Activated B cell treated with CpG ODN at 0.5 μM for 24 hours (primary cell): ENCODE data around the gene PALLD. TPM values are rescaled to one million over a fixed set of nuclear protein-coding genes. Genes with fewer than 3 reads are reported as not detected.

Source experiments
- ATAC-seq: fragments of 200-7000 bp; cut with Tn5 transposase; one replicate; pipeline ENCODE4 v1.10.0; 2021; ENCODE audit warnings: low read depth, mild to moderate bottlenecking, moderate library complexity
- CTCF ChIA-PET: fragments of 350-600 bp; sonication (Branson Sonifier 250); formaldehyde crosslinking; loops from one replicate; lab custom pipeline; 2021; ENCODE audit warnings: antibody characterized with exemption; lab: Charles Lee
- POLR2A ChIA-PET: fragments of 350-600 bp; sonication (Branson Sonifier 250); formaldehyde crosslinking; loops from one replicate; lab custom pipeline; 2021; ENCODE audit warnings: antibody characterized with exemption; lab: Charles Lee
- DNase-seq: peaks from one replicate; pipeline ENCODE4 v3.0.0; 2022
- H3K27ac Mint-ChIP-seq: one replicate; pipeline ENCODE4 v1.8.0; 2020; ENCODE audit warnings: mixed read lengths
- H3K27me3 Mint-ChIP-seq: one replicate; pipeline ENCODE4 v1.8.0; 2021; ENCODE audit warnings: mixed read lengths
- H3K36me3 Mint-ChIP-seq: one replicate; pipeline ENCODE4 v1.8.0; 2021; ENCODE audit warnings: low read depth, mixed read lengths
- H3K4me1 Mint-ChIP-seq: one replicate; pipeline ENCODE4 v1.8.0; 2021; ENCODE audit warnings: mixed read lengths
- H3K4me3 Mint-ChIP-seq: one replicate; pipeline ENCODE4 v1.8.0; 2020; ENCODE audit warnings: mild to moderate bottlenecking, mixed read lengths
- H3K9me3 Mint-ChIP-seq: one replicate; pipeline ENCODE4 v1.8.0; 2020; ENCODE audit warnings: mixed read lengths
- CTCF ChIP-seq: fragments of 200-600 bp; IDR thresholded peaks from one replicate; pipeline ENCODE4 v1.8.0; 2022; ENCODE audit warnings: antibody characterized with exemption, mild to moderate bottlenecking
- intact Hi-C: fragments of 100-400 bp; cut with micrococcal nuclease; formaldehyde crosslinking; loops from one replicate; pipeline ENCODE4 v1.15.1; 2024
- total RNA-seq: library from RNA; stranded (reverse); gene quantifications from 2 replicates; pipeline ENCODE4 v1.2.3, GENCODE V29; 2022

PALLD gene
- total RNA-seq, 1 donor from 2014 or later, result 0.44 TPM

GRCh38 chr4:168771251-168771650 lies 274.4 kb downstream of the PALLD start:
- DNase-seq (no peak), ATAC-seq (no peak)
- no peak overlapping the region for H3K27ac Mint-ChIP-seq
- intact Hi-C loops, result no loop called here
- H3K36me3 Mint-ChIP-seq, result no peaks in the 10 kb centered on the region
- H3K4me1 Mint-ChIP-seq, result no peaks in the 10 kb centered on the region
- H3K4me3 Mint-ChIP-seq, result no peak overlapping the region
- CTCF ChIA-PET, result no interaction called here
- POLR2A ChIA-PET, result no interaction called here
- H3K27me3 Mint-ChIP-seq, result peaks cover 4% of the 10 kb centered on the region
- no peak for TF ChIP-seq CTCF
- peaks cover 4% of the 10 kb centered on the region for H3K9me3 Mint-ChIP-seq

GRCh38 chr4:168773388-168774195 lies 276.7 kb downstream of the PALLD start:
- intact Hi-C loops, result no loop called here
- Mint-ChIP-seq H3K4me3 (no peak overlapping the region), H3K27me3 (peaks cover 4% of the 10 kb centered on the region), H3K4me1 (no peaks in the 10 kb centered on the region), H3K9me3 (peaks cover 4% of the 10 kb centered on the region), H3K27ac (no peak overlapping the region), H3K36me3 (no peaks in the 10 kb centered on the region)
- POLR2A ChIA-PET, result no interaction called here
- TF ChIP-seq CTCF, result no peak
- CTCF ChIA-PET, result interaction anchor here (0.6 kb wide), 1 partner anchor 779 kb away, joined by 3 read pairs; no protein-coding TSS in a partner anchor
- ATAC-seq (no peak), DNase-seq (no peak)

- intact Hi-C loops, result no loop called here
- H3K27ac Mint-ChIP-seq, result no peak overlapping the region
- ATAC-seq, result no peak
- POLR2A ChIA-PET, result no interaction called here
- no peak for DNase-seq
- no peak overlapping the region for H3K4me3 Mint-ChIP-seq
- no peaks in the 10 kb centered on the region for H3K36me3 Mint-ChIP-seq
- CTCF ChIA-PET, result no interaction called here
- peaks cover 8% of the 10 kb centered on the region for H3K27me3 Mint-ChIP-seq
- H3K4me1 Mint-ChIP-seq, result no peaks in the 10 kb centered on the region
- H3K9me3 Mint-ChIP-seq, result peaks cover 4% of the 10 kb centered on the region
- TF ChIP-seq CTCF, result no peak
Observed at GRCh38 chr4:168776382-168776781, 279.5 kb downstream of the PALLD start.

- intact Hi-C loops, result no loop called here
- CTCF ChIA-PET, result no interaction called here
Observed at GRCh38 chr4:168777277-168777965, 280.6 kb downstream of the PALLD start.

More at GRCh38 chr4:168777277-168777965, 280.6 kb downstream of the PALLD start:
- H3K4me1 Mint-ChIP-seq, result no peaks in the 10 kb centered on the region
- no peak overlapping the region for H3K27ac Mint-ChIP-seq
- H3K36me3 Mint-ChIP-seq, result no peaks in the 10 kb centered on the region
- H3K9me3 Mint-ChIP-seq, result peaks cover 4% of the 10 kb centered on the region
- peaks cover 9% of the 10 kb centered on the region for H3K27me3 Mint-ChIP-seq
- no peak overlapping the region for H3K4me3 Mint-ChIP-seq
- POLR2A ChIA-PET, result no interaction called here
- TF ChIP-seq CTCF, result no peak
- DNase-seq (no peak), ATAC-seq (no peak)
